Upper lobe of left lung (tissue), 6 donors: ENCODE results near the gene TOP3B. TPM values are rescaled to one million over a fixed set of nuclear protein-coding genes. Genes with fewer than 3 reads are reported as not detected.

Experiments
- ATAC-seq, 2 donors: fragments of 200-7000 bp; cut with Tn5 transposase; one replicate each; pipeline ENCODE4 v1.9.1; 2022; ENCODE audit warnings: mild to moderate bottlenecking in 2 of 2, moderate library complexity in 2 of 2; ENCODE audit not compliant: low FRiP score in 2 of 2
- DNase-seq, 2 donors: peaks; one replicate each; pipeline ENCODE4 v3.0.0-alpha.2; 2019 to 2020
- H3K27ac ChIP-seq, 4 donors: fragments of 200-600 bp; sonication (generic); one replicate each; pipeline ENCODE4 v1.5.1; 2016 to 2019
- H3K27me3 ChIP-seq, 4 donors: fragments of 200-600 bp; sonication (generic); one replicate each; pipeline ENCODE4 v1.5.1; 2017 to 2019
- H3K36me3 ChIP-seq, 4 donors: fragments of 200-600 bp; sonication (generic); one replicate each; pipeline ENCODE4 v1.5.1; 2016 to 2019
- H3K4me1 ChIP-seq, 4 donors: fragments of 200-600 bp; sonication (generic); one replicate each; pipeline ENCODE4 v1.5.1; 2018 to 2019
- H3K4me3 ChIP-seq, 4 donors: fragments of 200-600 bp; sonication (generic); one replicate each; pipeline ENCODE4 v1.5.1; 2017 to 2019; ENCODE audit warnings: mild to moderate bottlenecking in 2 of 4, moderate library complexity in 1 of 4
- H3K9me3 ChIP-seq, 4 donors: fragments of 200-600 bp; sonication (generic); one replicate each; pipeline ENCODE4 v1.5.1; 2018 to 2019
- CTCF ChIP-seq, 6 experiments: fragments of 450-650 bp in 4 of 6; fragments of 200-600 bp in 2 of 6; sonication (generic) in 2 of 6; IDR thresholded peaks; one replicate each; pipeline ENCODE4 v1.5.1; 2016 to 2019; ENCODE audit warnings: antibody characterized with exemption in 6 of 6
- EP300 ChIP-seq, 4 donors: sonication (generic); formaldehyde crosslinking; IDR thresholded peaks; one replicate each; pipeline ENCODE4 v1.5.1; 2017; ENCODE audit warnings: antibody characterized with exemption in 4 of 4, control low read depth in 2 of 4
- POLR2A ChIP-seq, 4 donors: fragments of 450-650 bp; IDR thresholded peaks; one replicate each; pipeline ENCODE4 v1.5.1; 2016 to 2017; ENCODE audit warnings: antibody characterized with exemption in 4 of 4, mild to moderate bottlenecking in 2 of 4
- POLR2AphosphoS5 ChIP-seq, 2 donors: sonication (generic); formaldehyde crosslinking; IDR thresholded peaks; one replicate each; pipeline ENCODE4 v1.5.1; 2017; ENCODE audit warnings: antibody characterized with exemption in 2 of 2
- whole genome bisulfite sequencing, 2 donors: methylation state at CpG; one replicate each; pipeline ENCODE4 v1.1.5; 2017 to 2018; 5-methylcytosine and 5-hydroxymethylcytosine counted together
- total RNA-seq, 6 donors: library from RNA; depleted of rRNA in 4 of 6; stranded (reverse); fragments of >200 nt in 4 of 6; gene quantifications; one replicate each; pipeline versions ENCODE4 v1.1.0 to v1.2.1, GENCODE V29; 2016 to 2021
- donor health status: DM: no; HTN: no; CAD: no; lungs with moderate emphysema.
- donor health status: DM: no; HTN: yes; CAD: no; lungs with severe emphysema.

The TOP3B gene
- total RNA-seq, 6 donors from 2014 or later, result 22.5 to 111 (median 34.0) TPM

DNA sequence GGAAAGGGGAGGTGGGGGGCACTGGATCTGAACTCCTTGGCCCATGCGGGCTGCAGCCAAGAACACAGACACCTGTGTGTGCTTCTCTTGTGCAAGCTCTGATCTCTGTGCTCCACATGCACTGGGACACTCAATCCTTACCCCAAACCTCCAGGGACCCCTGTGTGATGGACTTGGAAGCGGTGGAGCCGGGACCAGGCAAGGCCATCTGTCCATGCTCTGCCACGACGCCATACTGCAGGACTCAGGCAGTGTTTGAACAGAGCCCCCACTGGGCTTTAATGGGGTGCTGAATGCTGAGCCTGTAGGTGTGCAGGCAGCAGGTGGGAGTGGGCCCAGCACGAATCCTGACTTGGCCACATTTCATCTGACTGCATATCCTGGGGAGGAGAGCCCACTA is 53.3 kb downstream of the TOP3B start:
- Histone ChIP-seq H3K27ac (no peak overlapping the region), H3K9me3 (no peaks in the 10 kb centered on the region), H3K4me3 (no peak overlapping the region), H3K27me3 (no peaks in the 10 kb centered on the region), H3K4me1 (no peaks in the 10 kb centered on the region), H3K36me3 (peaks cover 13 to 96% (median 68%) of the 10 kb centered on the region in 4 donors)
- DNase-seq (no peak), ATAC-seq (no peak)
- TF ChIP-seq CTCF (IDR thresholded peaks at IDR 0.05) (no peak), POLR2AphosphoS5 (IDR thresholded peaks at IDR 0.05) (no peak), EP300 (IDR thresholded peaks at IDR 0.05) (no peak), POLR2A (IDR thresholded peaks at IDR 0.05) (no peak)
- 98% methylated on average over 6 of the region's 6 CpGs; no CpG with 5 or more reads in 1 of the 2 donors for WGBS, 2 donors

GRCh38 chr22:21928048-21928447 is 54.5 kb downstream of the TOP3B start:
- ATAC-seq (no peak), DNase-seq (no peak)
- Histone ChIP-seq H3K27ac (peak overlapping the region in 1 of 4 donors; percentile 27), H3K9me3 (no peaks in the 10 kb centered on the region), H3K4me1 (no peaks in the 10 kb centered on the region), H3K4me3 (no peak overlapping the region), H3K36me3 (peaks cover 13 to 96% (median 62%) of the 10 kb centered on the region in 4 donors), H3K27me3 (no peaks in the 10 kb centered on the region)
- 76 to 89% methylated on average over 4 to 12 of the region's 12 CpGs for WGBS, 2 donors
- no peak for TF ChIP-seq CTCF (IDR thresholded peaks at IDR 0.05)
- TF ChIP-seq POLR2AphosphoS5 (IDR thresholded peaks at IDR 0.05), result no peak

- Histone ChIP-seq H3K36me3 (peaks cover 9 to 96% (median 59%) of the 10 kb centered on the region in 4 donors), H3K9me3 (no peaks in the 10 kb centered on the region), H3K4me3 (no peak overlapping the region), H3K27me3 (no peaks in the 10 kb centered on the region), H3K4me1 (no peaks in the 10 kb centered on the region), H3K27ac (no peak overlapping the region)
- 83 to 95% methylated on average over 15 to 16 of the region's 16 CpGs for WGBS, 2 donors
- TF ChIP-seq CTCF (IDR thresholded peaks at IDR 0.05), result no peak
- TF ChIP-seq POLR2AphosphoS5 (IDR thresholded peaks at IDR 0.05), result no peak
- TF ChIP-seq POLR2A (IDR thresholded peaks at IDR 0.05), result no peak
- no peak for TF ChIP-seq EP300 (IDR thresholded peaks at IDR 0.05)
- DNase-seq, result no peak
- ATAC-seq, result no peak
Measured at GRCh38 chr22:21927174-21927823, 55.3 kb downstream of the TOP3B start.

DNA sequence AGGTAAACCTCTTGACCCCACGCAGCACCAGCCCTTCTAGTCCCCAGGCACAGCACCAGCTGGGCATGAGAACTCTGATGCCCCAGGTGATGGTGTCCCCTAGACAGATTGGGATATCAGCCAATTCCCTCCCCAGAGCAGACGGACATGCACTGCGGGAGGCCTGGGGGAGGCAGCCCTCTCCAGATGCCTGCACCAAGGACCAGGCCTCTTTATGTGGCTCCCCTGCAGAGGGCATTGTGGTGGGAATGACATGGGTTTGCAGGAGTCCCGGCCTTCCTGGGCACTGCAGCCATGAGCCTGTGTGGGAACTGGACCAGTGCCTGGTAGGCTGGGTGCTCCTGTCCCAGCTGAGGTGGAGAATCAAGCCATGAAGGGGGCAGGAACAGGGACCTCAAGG is 55.9 kb downstream of the TOP3B start:
- no peak for ATAC-seq
- Histone ChIP-seq H3K36me3 (peaks cover 8 to 95% (median 56%) of the 10 kb centered on the region in 4 donors), H3K9me3 (no peaks in the 10 kb centered on the region), H3K4me3 (no peak overlapping the region), H3K27ac (no peak overlapping the region), H3K27me3 (no peaks in the 10 kb centered on the region), H3K4me1 (no peaks in the 10 kb centered on the region)
- TF ChIP-seq CTCF (IDR thresholded peaks at IDR 0.05) (no peak), POLR2A (IDR thresholded peaks at IDR 0.05) (no peak), POLR2AphosphoS5 (IDR thresholded peaks at IDR 0.05) (no peak), EP300 (IDR thresholded peaks at IDR 0.05) (no peak)
- 89 to 100% methylated on average over 3 to 4 of the region's 4 CpGs for WGBS, 2 donors
- DNase-seq, result no peak

- WGBS, 2 donors, result 93 to 100% methylated on average over 1 to 20 of the region's 21 CpGs
- DNase-seq (peak in 1 of 2 donors; percentile 80), ATAC-seq (no peak)
- no peak overlapping the region for H3K27ac ChIP-seq
- H3K4me1 ChIP-seq, result no peaks in the 10 kb centered on the region
- H3K9me3 ChIP-seq, result no peaks in the 10 kb centered on the region
- TF ChIP-seq CTCF (IDR thresholded peaks at IDR 0.05), result no peak
- TF ChIP-seq EP300 (IDR thresholded peaks at IDR 0.05), result no peak
- TF ChIP-seq POLR2A (IDR thresholded peaks at IDR 0.05), result no peak
- TF ChIP-seq POLR2AphosphoS5 (IDR thresholded peaks at IDR 0.05), result no peak
- H3K4me3 ChIP-seq, result no peak overlapping the region
- H3K36me3 ChIP-seq, result peaks cover 0 to 89% (median 33%) of the 10 kb centered on the region in 4 donors
- no peaks in the 10 kb centered on the region for H3K27me3 ChIP-seq
Measured at GRCh38 chr22:21923163-21923561, 59.4 kb downstream of the TOP3B start.
